ENCODE measurements around the gene RNF224.
A peak's percentile ranks its signal among the peaks of the same experiment; 100 is the strongest.

The RNF224 gene

DNA sequence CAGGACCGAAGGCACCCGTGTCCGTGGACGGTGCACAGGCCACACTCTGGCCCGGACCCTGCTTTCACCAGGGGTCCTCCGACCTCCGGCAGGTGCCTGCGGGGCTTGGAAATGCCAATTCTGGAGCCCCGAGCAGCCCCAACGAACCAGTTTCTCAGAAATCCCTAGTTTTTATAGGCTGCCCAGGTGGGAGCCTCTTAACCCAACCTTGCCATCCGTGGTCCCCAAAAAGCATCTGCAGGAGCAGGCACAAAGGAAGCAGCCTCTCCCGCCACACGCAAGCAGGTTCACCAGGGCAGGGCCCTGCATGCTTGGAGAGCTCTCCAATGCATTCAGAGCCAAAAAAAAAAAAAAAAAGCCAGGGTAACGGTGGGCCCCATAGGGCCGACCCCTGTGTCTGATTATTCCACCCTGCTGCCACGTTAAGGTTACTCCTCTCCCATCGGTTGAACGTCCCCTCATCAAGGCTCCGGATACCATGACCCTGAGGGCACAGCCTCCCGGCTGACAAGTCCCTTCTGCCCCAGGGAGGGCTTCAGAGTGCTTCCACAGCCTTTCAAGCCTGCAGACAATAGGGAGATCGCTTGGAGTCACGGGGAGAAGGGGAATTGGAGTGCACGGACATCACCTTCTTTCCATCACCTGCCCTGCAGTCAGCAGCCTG lies 26.0 kb upstream of the RNF224 start:
- Histone ChIP-seq H3K4me3 (ENCODE audit: insufficient read depth, low read length, poor library complexity, severe bottlenecking) (peak overlapping the region; percentile 68), H3K27ac (ENCODE audit: low read depth, low read length) (peak overlapping the region; percentile 62), H2AFZ (ENCODE audit: low read depth, low read length, severe bottlenecking) (no peak overlapping the region), H3K4me2 (ENCODE audit: low read depth, low read length, poor library complexity, severe bottlenecking) (peak overlapping the region; percentile 69), H3K9me3 (ENCODE audit: insufficient read depth, low read length) (no peaks in the 10 kb centered on the region), H3K9ac (ENCODE audit: low read length) (peak overlapping the region; percentile 80), H3K79me2 (ENCODE audit: insufficient read depth, low read length) (peaks cover 23% of the 10 kb centered on the region), H3K27me3 (ENCODE audit: low read length) (no peaks in the 10 kb centered on the region), H3F3A (ENCODE audit: insufficient read depth) (peaks cover 12% of the 10 kb centered on the region), H3K9me2 (replicated peaks; ENCODE audit: insufficient read depth, low read length) (no peaks in the 10 kb centered on the region), H4K20me1 (ENCODE audit: low read depth, low read length) (no peaks in the 10 kb centered on the region), H3K36me3 (ENCODE audit: low read length) (no peaks in the 10 kb centered on the region)
- TF ChIP-seq, protein P1, sequence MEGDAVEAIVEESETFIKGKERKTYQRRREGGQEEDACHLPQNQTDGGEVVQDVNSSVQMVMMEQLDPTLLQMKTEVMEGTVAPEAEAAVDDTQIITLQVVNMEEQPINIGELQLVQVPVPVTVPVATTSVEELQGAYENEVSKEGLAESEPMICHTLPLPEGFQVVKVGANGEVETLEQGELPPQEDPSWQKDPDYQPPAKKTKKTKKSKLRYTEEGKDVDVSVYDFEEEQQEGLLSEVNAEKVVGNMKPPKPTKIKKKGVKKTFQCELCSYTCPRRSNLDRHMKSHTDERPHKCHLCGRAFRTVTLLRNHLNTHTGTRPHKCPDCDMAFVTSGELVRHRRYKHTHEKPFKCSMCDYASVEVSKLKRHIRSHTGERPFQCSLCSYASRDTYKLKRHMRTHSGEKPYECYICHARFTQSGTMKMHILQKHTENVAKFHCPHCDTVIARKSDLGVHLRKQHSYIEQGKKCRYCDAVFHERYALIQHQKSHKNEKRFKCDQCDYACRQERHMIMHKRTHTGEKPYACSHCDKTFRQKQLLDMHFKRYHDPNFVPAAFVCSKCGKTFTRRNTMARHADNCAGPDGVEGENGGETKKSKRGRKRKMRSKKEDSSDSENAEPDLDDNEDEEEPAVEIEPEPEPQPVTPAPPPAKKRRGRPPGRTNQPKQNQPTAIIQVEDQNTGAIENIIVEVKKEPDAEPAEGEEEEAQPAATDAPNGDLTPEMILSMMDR (IDR thresholded peaks at IDR 0.05; ENCODE audit: insufficient read depth, low read length, poor library complexity, severe bottlenecking): no peak
- no peak for TF ChIP-seq EZH2phosphoT487 (conservative IDR thresholded peaks at IDR 0.05; ENCODE audit: low read length)

DNA sequence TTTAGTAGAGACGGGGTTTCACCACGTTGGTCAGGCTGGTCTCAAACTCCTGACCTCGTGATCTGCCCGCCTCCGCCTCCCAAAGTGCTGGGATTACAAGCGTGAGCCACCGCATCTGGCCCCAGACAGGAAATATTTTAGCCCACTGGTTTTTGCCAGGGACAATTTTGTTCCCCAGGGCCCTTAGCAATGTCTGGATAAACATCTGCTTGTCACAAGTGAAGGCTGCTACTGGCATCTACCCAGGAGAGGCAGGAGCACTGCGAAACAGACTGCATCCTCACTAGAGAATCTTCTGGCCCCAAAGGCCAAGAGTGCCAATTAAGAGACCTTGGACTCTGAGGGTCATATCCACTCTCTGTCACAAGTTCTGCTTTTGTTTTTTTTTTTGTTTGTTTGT lies 24.3 kb upstream of the RNF224 start:
- H3K4me2 ChIP-seq (ENCODE audit: low read depth, low read length, poor library complexity, severe bottlenecking): peak overlapping the region; percentile 32
- H3K27ac ChIP-seq (ENCODE audit: low read depth, low read length): peak overlapping the region; percentile 8; the same call in 1 of the 2 replicates
- 0 out of 2 replicates have a peak overlapping the region, but pooled peaks have one; percentile 2 for H3K9ac ChIP-seq (ENCODE audit: low read length)

GRCh38 chr9:137204731-137205125 lies 22.6 kb upstream of the RNF224 start:
- Histone ChIP-seq H3K79me2 (ENCODE audit: insufficient read depth, low read length) (peaks cover 31% of the 10 kb centered on the region), H3K27me3 (ENCODE audit: low read length) (no peaks in the 10 kb centered on the region), H3K9me2 (replicated peaks; ENCODE audit: insufficient read depth, low read length) (no peaks in the 10 kb centered on the region), H3K9ac (ENCODE audit: low read length) (peak overlapping the region; percentile 99), H3K4me2 (ENCODE audit: low read depth, low read length, poor library complexity, severe bottlenecking) (peak overlapping the region; percentile 78), H2AFZ (ENCODE audit: low read depth, low read length, severe bottlenecking) (no peak overlapping the region), H4K20me1 (ENCODE audit: low read depth, low read length) (no peaks in the 10 kb centered on the region), H3K4me3 (ENCODE audit: insufficient read depth, low read length, poor library complexity, severe bottlenecking) (peak overlapping the region; percentile 69), H3K36me3 (ENCODE audit: low read length) (no peaks in the 10 kb centered on the region), H3F3A (ENCODE audit: insufficient read depth) (peaks cover 12% of the 10 kb centered on the region), H3K9me3 (ENCODE audit: insufficient read depth, low read length) (no peaks in the 10 kb centered on the region), H3K27ac (ENCODE audit: low read depth, low read length) (no peak overlapping the region)
- TF ChIP-seq EZH2phosphoT487 (conservative IDR thresholded peaks at IDR 0.05; ENCODE audit: low read length): no peak
- TF ChIP-seq, protein P1 (IDR thresholded peaks at IDR 0.05; ENCODE audit: insufficient read depth, low read length, poor library complexity, severe bottlenecking): no peak

More for the DNA sequence above, 24.3 kb upstream of the RNF224 start:
- Histone ChIP-seq H3K4me3 (ENCODE audit: insufficient read depth, low read length, poor library complexity, severe bottlenecking) (no peak overlapping the region), H3K36me3 (ENCODE audit: low read length) (no peaks in the 10 kb centered on the region), H3K9me2 (replicated peaks; ENCODE audit: insufficient read depth, low read length) (no peaks in the 10 kb centered on the region), H3K9me3 (ENCODE audit: insufficient read depth, low read length) (no peaks in the 10 kb centered on the region), H3F3A (ENCODE audit: insufficient read depth) (peaks cover 12% of the 10 kb centered on the region), H4K20me1 (ENCODE audit: low read depth, low read length) (no peaks in the 10 kb centered on the region), H3K27me3 (ENCODE audit: low read length) (no peaks in the 10 kb centered on the region), H2AFZ (ENCODE audit: low read depth, low read length, severe bottlenecking) (no peak overlapping the region), H3K79me2 (ENCODE audit: insufficient read depth, low read length) (peaks cover 31% of the 10 kb centered on the region)
- no peak for TF ChIP-seq EZH2phosphoT487 (conservative IDR thresholded peaks at IDR 0.05; ENCODE audit: low read length)
- TF ChIP-seq, protein P1 (IDR thresholded peaks at IDR 0.05; ENCODE audit: insufficient read depth, low read length, poor library complexity, severe bottlenecking): no peak

All from SU-DHL-6 (cell line).